ENCODE measurements around the gene GLDC. TPM values are rescaled to one million over a fixed set of nuclear protein-coding genes. Genes with fewer than 3 reads are reported as not detected.

The GLDC gene
- total and polyA plus RNA-seq, 10 of the 15 experiments (the other 5 are each of a cell fraction or from before 2014, with no cell fraction given), result 33.1 to 165 (median 114) TPM

GRCh38 chr9:6614489-6614888 is 31.0 kb downstream of the GLDC start:
- no peak overlapping the region for H3K4me2 ChIP-seq (ENCODE audit: control insufficient read depth, insufficient read depth)
- intact Hi-C loops (cut with micrococcal nuclease; ENCODE audit: unreplicated experiment) (no loop called here), in situ Hi-C loops (cut with MboI) (no loop called here)
- H3K27ac ChIP-seq (ENCODE audit: control insufficient read depth, insufficient read depth), result no peak overlapping the region
- TF ChIP-seq MXI1 (IDR thresholded peaks at IDR 0.05; ENCODE audit: low read depth, low read length) (no peak), CREB1 (IDR thresholded peaks at IDR 0.05; ENCODE audit: low read depth) (no peak), ZNF274 (IDR thresholded peaks at IDR 0.05; ENCODE audit: insufficient read depth, insufficient read length) (no peak), ZNF592 (IDR thresholded peaks at IDR 0.05) (no peak), TBL1XR1 (IDR thresholded peaks at IDR 0.05; ENCODE audit: low read depth, low read length) (no peak), ZZZ3 (IDR thresholded peaks at IDR 0.05; ENCODE audit: control insufficient read depth, insufficient read length, low read depth) (no peak), HDAC2 (IDR thresholded peaks at IDR 0.05) (no peak), FOXK2 (IDR thresholded peaks at IDR 0.05) (no peak), ATF2 (IDR thresholded peaks at IDR 0.05; ENCODE audit: low read length) (no peak), MTA2 (IDR thresholded peaks at IDR 0.05; ENCODE audit: low read depth) (no peak), PAX8 (IDR thresholded peaks at IDR 0.05) (no peak), HDGF (IDR thresholded peaks at IDR 0.05) (no peak)
- H3K79me2 ChIP-seq (ENCODE audit: control insufficient read depth, insufficient read depth, low read length), result no peaks in the 10 kb centered on the region
- POLR2A ChIA-PET, result interaction anchor here (0.7 kb wide), 1 partner anchor 63 kb away, joined by 4 read pairs; no protein-coding TSS in a partner anchor
- no peak overlapping the region for H2AFZ ChIP-seq (ENCODE audit: control insufficient read depth, low read depth, low read length)
- H3K4me3 ChIP-seq, result no peak overlapping the region
- H3K4me1 ChIP-seq (ENCODE audit: control insufficient read depth, insufficient read depth, low read length), result peaks cover 9% of the 10 kb centered on the region
- DNase-seq (ENCODE audit: low read depth, low spot score) (no peak), ATAC-seq (no peak), FAIRE-seq (no peak)
- SMC1A ChIA-PET (ENCODE audit: uncharacterized antibody, unreplicated experiment), result interaction anchor here (1.4 kb wide), 1 partner anchor 28 kb away, joined by 3 read pairs; no protein-coding TSS in a partner anchor
- peaks cover under 1 to 4% of the 10 kb centered on the region in 2 experiments; a peak in 3 of 4 replicates for H3K36me3 ChIP-seq (ENCODE audit: control insufficient read depth in 2 of 2, insufficient read depth in 2 of 2, low read length in 1 of 2)
- RAD21 ChIA-PET (ENCODE audit: unreplicated experiment), result no interaction called here
- WGBS (ENCODE audit: insufficient coverage, insufficient replicate concordance, low lambda C conversion rate, missing lambda C conversion rate), result 75% methylated on average over 5 of the region's 5 CpGs
- H4K20me1 ChIP-seq (ENCODE audit: control insufficient read depth, insufficient read depth), result no peaks in the 10 kb centered on the region
- CTCF ChIA-PET, result no interaction called here
- no peaks in the 10 kb centered on the region for H3K9me3 ChIP-seq (replicated peaks; ENCODE audit: control insufficient read depth, insufficient read depth, low read length)
- no TSS peak for BruUV-seq (replicated peaks)
- H3K27me3 ChIP-seq (replicated peaks in 1 of 2; ENCODE audit: control insufficient read depth in 2 of 2, insufficient read depth in 2 of 2, low read length in 1 of 2), result no peaks in the 10 kb centered on the region
- H3K9ac ChIP-seq (ENCODE audit: control insufficient read depth, insufficient read depth, low read length), result no peak overlapping the region

All from GM12878 (cell line).